ENCODE results near the gene SCUBE3.

Gene SCUBE3

GRCh38 chr6:35240838-35241801 is 27.4 kb downstream of the SCUBE3 start:
- DNase-seq (ENCODE audit: low read depth in 3 of 3), result peak; percentile 45 to 69 (median 58)

DNA sequence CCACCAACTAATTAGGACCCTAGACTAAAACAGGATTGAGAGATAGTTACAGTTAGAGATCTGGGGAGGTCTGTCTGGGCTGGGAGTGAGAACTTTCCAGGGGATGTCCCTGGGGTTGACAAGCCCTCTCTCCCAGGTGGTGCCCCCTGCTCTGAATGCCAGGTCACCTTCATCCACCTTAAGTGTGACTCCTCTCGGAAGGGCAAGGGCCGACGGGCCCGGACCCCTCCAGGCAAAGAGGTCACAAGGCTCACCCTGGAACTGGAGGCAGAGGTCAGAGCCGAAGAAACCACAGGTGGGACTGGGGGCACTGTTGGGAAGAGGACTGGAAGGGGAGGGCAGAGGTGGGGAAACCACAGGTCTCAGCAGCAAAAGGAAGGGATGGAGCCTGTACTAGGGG is 28.7 kb downstream of the SCUBE3 start:
- DNase-seq (ENCODE audit: low read depth in 3 of 3), result no peak

- DNase-seq (ENCODE audit: low read depth in 3 of 3), result no peak
Measured at GRCh38 chr6:35242906-35243305, 29.1 kb downstream of the SCUBE3 start.

- no peak for DNase-seq (ENCODE audit: low read depth in 3 of 3)
Measured at GRCh38 chr6:35243386-35243958, 29.7 kb downstream of the SCUBE3 start.

DNA sequence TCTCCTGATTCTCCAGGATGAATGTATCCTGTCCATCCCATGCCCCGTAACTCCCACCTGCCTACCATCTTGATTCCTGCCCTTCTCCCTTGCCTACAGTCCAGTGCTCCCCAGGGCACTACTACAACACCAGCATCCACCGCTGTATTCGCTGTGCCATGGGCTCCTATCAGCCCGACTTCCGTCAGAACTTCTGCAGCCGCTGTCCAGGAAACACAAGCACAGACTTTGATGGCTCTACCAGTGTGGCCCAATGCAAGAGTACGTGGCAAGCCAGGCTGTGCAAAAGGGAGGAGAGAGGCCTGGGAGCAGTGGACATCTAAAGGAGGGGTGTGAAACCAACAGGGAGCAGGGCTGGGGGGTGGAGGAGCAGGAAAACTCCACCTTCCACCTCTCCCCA is 30.8 kb downstream of the SCUBE3 start:
- DNase-seq (ENCODE audit: low read depth in 3 of 3), result no peak

DNA sequence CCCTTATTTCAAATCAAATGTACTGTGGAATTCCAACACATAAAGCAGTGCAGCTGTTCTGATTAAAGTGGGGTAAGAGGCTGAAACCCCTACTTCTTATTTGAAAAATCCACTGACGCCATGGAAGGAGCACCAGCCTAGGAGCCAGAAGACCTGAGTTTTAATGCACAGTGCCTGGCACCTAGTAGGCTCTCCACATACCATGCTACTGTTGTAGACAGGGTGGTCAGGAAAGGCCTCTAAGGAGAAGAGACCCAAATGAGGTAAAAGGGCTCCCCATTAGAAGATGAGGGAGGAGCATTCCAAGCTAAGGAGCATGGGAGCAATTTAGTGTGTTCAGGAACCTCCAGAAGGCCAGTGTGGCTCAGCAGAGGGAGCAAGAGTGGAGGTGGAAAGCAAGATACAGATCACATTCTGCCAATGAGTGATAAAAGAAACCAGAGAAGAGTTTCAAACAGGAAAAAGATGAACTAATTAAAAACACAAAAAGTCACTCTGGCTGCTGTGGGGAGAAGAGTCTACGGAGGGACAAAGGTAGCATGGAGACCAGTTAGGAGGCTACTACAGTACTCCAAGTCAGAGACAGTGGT is 34.0 kb downstream of the SCUBE3 start:
- no peak for DNase-seq (ENCODE audit: low read depth in 3 of 3)

GRCh38 chr6:35248300-35248699 is 34.5 kb downstream of the SCUBE3 start:
- no peak for DNase-seq (ENCODE audit: low read depth in 3 of 3)

- DNase-seq (ENCODE audit: low read depth in 3 of 3), result no peak
Measured at GRCh38 chr6:35248965-35249364, 35.2 kb downstream of the SCUBE3 start.

- DNase-seq (ENCODE audit: low read depth in 3 of 3), result no peak
Measured at GRCh38 chr6:35251949-35252348, 38.2 kb downstream of the SCUBE3 start.

GRCh38 chr6:35253249-35253648 is 39.5 kb downstream of the SCUBE3 start:
- DNase-seq (ENCODE audit: low read depth in 3 of 3), result no peak

DNA sequence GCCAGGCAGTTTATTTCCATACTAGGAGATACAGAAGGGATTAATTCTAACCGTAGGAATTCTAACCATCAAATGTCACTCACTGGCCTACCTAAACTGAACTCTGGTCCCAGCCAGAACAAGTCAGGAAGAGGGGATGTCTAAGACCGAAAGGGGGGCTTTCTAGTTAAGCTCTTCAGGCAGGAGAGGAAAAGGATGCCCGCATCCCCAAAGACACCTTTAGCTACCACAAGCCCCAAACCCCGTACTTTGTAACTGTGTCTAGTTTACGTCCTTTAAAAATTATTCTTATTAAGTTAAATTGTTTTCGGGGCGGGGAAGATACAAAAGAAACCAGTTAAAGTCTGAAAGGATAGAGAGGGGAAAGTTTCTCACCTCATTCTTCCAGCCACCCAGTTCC is 44.6 kb downstream of the SCUBE3 start:
- no peak for DNase-seq (ENCODE audit: low read depth in 3 of 3)

DNA sequence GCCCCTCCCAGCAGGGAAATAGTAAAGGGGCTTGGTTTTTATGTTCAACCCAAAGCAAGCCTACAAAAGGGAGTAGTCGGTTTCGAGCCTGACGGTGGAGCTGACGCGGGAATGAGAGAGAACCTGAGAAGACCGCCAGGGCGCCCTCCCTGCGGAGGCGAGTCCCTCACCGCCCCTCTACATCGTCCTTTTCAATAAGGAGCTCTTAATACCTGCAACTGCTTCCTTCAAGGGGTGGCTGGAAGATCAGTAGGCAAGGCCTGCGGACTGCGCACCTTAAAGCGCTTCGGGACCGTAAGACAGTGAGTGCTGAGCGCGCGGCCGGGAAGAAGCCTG is 45.1 kb downstream of the SCUBE3 start:
- DNase-seq (ENCODE audit: low read depth in 3 of 3), result peak in 1 of 3 donors; percentile 6

- DNase-seq (ENCODE audit: low read depth in 3 of 3), result peak; percentile 84 to 94 (median 90)
Measured at GRCh38 chr6:35259194-35259947, 45.6 kb downstream of the SCUBE3 start, which contains the start of gene ZNF76. Gene ZNF76, plus strand, starts transcription at chr6:35259735. Its CDS starts 21,417 bp downstream, at chr6:35281152.

- peak; percentile 48 to 62 (median 60) for DNase-seq (ENCODE audit: low read depth in 3 of 3)
Measured at GRCh38 chr6:35259948-35260590, 46.3 kb downstream of the SCUBE3 start.

DNA sequence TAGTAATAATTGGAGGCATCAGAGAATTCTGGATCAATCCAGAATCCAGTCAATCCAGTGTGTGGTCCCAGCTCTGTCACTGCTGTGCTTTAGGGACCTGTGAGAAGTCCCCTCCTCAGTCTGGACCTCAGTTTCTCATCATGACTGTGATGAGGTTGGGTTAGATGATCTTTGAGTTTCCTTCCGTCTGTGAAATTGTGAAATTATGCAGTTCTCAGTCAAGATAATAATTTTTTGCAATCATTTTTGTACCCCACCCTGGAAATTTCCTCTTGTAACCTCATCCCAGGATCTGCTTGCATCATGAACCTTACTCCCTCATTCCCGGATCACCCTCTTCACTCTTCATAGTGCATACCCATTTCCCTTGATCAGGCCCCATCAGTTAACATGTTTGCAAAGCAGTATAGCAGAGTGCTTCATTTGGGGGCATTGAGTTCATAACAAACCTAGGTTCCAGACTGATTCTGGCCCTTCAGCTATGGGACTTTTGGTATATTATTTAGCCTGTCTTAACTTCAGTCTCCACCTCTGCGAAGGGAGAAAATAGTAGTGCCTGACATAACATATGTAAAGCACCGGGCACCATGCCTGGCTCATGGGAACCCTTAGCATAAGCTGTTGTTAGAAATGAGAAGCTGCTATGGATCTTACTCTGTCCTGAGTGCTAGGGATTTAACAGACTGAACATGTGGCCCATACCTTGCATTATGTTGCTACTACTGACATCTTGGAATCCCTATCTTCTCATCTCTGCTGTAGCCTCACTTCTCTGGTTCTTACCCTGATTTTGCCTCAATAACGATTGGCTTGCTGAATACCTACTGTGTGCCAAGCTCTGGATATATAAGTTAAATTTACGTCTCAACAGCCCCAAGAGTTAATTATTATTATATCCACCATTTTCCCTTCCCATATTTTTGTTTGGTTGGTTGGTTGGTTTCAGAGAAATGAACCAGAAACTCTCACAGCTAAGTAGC is 47.1 kb downstream of the SCUBE3 start:
- no peak for DNase-seq (ENCODE audit: low read depth in 3 of 3)

- DNase-seq (ENCODE audit: low read depth in 3 of 3), result no peak
Measured at GRCh38 chr6:35262596-35262995, 48.8 kb downstream of the SCUBE3 start.

DNA sequence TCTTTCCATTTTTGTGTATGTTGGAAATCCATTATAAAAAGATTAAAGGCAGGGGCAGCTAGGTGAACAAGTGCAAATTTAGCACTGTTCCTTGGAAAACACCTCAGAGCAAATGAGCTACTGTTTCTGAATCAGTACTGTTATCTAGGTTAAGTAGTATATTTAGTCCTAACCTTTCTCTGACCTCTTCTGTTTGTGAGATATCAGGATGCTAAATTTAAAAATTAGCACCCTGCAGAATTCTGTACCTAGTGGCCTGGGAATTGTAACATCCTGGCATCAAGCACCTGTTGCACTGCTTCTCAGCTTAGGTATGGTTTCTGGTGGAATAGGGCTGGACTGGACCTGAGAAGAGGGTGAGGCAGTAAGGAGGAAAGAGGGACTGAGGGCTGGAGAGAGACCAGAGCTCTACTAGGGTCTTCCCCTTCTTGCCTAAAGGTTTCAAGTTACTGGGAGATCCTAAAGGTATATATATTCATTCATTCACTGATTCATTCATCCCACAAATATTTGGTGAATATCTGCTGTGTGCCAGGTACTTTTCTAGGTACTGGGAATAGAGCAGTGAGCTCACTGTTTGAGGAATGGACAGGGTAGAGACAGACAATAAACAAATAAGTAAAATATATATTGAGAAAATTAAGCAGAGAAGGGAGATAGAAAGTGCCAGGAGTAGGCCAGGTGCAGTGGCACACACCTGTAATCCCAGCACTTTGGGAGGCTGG is 51.0 kb downstream of the SCUBE3 start:
- DNase-seq (ENCODE audit: low read depth in 3 of 3), result no peak

- DNase-seq (ENCODE audit: low read depth in 3 of 3), result no peak
Measured at GRCh38 chr6:35265523-35265922, 51.8 kb downstream of the SCUBE3 start.

DNA sequence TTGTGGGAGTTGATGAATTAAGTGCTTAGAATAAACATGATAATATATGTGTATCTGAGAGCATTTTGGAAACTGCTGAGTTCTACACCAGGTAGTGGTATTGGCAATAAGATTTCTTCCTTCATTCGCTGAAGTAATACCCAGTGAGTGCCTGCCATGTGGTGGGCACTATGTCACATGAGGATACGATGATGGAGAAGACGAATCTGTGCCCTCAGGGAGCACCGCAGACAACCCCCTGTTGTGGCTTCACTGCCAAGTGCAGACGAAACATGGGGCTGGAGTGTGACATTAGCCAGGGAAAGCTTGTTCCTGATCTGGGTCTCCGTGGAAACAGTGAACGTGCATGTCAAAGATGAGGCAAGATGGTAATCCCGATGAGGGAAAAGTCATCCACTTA is 53.7 kb downstream of the SCUBE3 start:
- no peak for DNase-seq (ENCODE audit: low read depth in 3 of 3)

DNA sequence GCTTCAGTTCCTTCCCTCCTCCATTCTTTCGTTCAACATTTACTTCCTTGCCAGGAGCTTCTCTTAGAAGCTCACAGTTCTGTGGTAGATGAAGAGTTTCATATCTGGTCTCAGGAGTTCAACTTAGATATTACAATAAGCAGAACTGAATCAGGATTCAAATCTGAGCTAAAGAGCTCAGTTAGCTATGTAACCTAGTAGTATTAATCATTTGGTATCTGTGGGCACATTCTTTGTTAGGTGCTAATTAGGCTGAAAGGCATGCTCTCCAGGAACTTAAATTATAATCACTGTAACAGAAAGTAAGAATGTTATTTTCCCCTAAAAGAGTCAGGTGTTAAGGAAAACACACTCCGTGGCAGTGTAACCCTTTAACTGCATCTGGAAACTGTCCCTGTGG is 54.1 kb downstream of the SCUBE3 start:
- DNase-seq (ENCODE audit: low read depth in 3 of 3), result no peak

Data from stimulated activated CD4-positive, alpha-beta T cell treated with anti-CD3 and anti-CD28 coated beads, TNF-alpha, amount 100 ng/mL, for 48 hours (primary cell).